ENCODE measurements around the gene POLD1.

DNA sequence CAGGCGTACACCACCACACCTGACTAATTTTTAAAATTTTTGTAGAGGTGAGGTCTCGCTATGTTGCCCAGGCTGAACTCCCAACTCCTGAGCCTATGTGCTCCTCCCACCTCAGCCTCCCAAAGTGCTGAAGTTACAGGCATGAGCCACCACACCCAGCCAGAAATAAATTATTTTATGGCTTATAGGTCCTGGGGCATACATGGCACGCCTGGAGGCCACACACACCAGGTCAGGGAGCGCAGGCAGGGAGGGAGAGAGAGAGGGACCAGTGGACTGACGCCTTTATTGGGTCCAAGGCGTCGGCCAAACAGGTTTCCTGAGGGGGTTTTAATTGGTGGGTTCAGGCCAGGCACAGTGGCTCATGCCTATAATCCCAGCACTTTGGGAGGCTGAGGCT is 41.4 kb downstream of the POLD1 start:
- no peak for TF ChIP-seq CTCF (IDR thresholded peaks at IDR 0.05; ENCODE audit: low read depth, low read length)
- no peak for TF ChIP-seq EZH2phosphoT487 (IDR thresholded peaks at IDR 0.05; ENCODE audit: low read depth)

Data from OCI-LY3 (cell line).